ENCODE results near the gene CHTF18.

DNA sequence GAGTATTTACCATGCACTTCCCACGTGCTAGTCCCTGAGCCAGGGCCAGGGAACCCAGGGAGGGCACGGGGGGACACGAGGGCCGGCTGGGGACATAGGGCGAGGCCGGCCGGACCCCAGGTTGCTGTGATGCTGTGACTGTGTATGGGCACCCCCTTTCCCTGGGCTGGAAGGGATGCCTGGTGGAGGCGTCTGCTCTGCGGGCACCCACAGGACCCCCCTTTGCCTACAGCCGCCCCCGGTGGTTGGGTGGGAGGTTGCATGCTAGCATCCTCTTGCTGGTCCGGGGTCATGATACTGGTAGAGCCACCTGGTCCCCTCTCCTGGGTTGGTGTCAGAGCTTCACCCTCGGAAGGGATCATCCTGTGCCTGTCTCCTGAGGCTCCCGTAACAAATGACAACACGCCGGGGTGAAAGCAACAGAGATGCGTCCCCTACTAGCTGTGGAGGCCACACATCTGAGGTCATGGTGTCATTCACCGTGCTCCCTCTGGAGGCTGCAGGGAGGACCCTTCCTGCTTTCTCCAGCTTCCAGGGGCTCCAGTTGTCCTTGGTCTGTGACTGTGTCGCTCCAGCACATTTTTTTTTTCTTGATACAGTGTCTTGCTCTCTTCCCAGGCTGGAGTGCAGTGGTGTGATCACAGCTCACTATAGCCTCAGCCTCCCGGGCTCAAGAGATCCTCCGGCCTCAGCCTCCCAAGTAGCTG, 44.5 kb upstream of the CHTF18 start:
- TF ChIP-seq, protein P1, sequence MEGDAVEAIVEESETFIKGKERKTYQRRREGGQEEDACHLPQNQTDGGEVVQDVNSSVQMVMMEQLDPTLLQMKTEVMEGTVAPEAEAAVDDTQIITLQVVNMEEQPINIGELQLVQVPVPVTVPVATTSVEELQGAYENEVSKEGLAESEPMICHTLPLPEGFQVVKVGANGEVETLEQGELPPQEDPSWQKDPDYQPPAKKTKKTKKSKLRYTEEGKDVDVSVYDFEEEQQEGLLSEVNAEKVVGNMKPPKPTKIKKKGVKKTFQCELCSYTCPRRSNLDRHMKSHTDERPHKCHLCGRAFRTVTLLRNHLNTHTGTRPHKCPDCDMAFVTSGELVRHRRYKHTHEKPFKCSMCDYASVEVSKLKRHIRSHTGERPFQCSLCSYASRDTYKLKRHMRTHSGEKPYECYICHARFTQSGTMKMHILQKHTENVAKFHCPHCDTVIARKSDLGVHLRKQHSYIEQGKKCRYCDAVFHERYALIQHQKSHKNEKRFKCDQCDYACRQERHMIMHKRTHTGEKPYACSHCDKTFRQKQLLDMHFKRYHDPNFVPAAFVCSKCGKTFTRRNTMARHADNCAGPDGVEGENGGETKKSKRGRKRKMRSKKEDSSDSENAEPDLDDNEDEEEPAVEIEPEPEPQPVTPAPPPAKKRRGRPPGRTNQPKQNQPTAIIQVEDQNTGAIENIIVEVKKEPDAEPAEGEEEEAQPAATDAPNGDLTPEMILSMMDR (IDR thresholded peaks at IDR 0.05; ENCODE audit: poor library complexity), result no peak
- no peak for TF ChIP-seq EZH2 (IDR thresholded peaks at IDR 0.05; ENCODE audit: borderline replicate concordance)
- no peak for TF ChIP-seq EZH2phosphoT487 (IDR thresholded peaks at IDR 0.05; ENCODE audit: low read depth, severe bottlenecking, unreplicated experiment)
